HG02763 (cell line): ENCODE results near the gene ZNF117.
"Not testable (repeated sequence)": the region's sequence is repeated elsewhere in the genome, so short reads cannot be mapped to it uniquely, and the experiment has no call there.

Source experiments
- ATAC-seq: cut with Tn5 transposase; IDR thresholded peaks from one replicate; pipeline ENCODE4 v1.9.1; 2021; ENCODE audit warnings: mild to moderate bottlenecking, moderate library complexity; ENCODE audit not compliant: unreplicated experiment

The ZNF117 gene

DNA sequence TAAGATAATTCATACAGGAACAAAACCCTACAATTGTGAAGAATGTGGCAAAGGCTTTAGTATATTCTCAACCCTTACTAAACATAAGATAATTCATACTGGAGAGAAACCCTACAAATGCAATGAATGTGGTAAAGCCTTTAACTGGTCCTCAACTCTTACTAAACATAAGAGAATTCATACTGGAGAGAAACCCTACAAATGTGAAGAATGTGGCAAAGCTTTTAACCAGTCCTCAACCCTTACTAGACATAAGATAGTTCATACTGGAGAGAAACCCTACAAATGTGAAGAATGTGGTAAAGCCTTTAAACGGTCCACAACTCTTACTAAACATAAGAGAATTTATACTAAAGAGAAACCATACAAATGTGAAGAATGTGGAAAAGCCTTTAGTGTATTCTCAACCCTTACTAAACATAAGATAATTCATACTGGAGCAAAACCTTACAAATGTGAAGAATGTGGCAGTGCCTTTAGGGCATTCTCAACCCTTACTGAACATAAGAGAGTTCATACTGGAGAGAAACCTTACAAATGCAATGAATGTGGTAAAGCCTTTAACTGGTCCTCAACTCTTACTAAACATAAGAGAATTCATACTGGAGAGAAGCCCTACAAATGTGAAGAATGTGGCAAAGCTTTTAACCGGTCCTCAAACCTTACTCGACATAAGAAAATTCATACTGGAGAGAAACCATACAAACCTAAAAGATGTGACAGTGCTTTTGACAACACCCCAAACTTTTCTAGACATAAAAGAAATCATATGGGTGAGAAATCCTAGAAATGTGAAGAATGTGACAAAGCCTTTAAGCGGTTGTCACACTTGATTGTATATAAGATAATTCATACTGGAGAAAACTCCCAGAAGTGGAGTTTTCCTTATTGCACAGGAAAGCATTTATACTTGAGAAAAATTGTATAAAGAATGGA lies 62.3 kb downstream of the ZNF117 start:
- ATAC-seq: not testable (repeated sequence)
